Left lung (tissue), 10 donors: ENCODE data around the gene CDH2. TPM values are rescaled to one million over a fixed set of nuclear protein-coding genes. Genes with fewer than 3 reads are reported as not detected.

ENCODE experiments used
- ATAC-seq: fragments of 200-7000 bp; cut with Tn5 transposase; one replicate; pipeline ENCODE4 v1.9.1; 2020; ENCODE audit warnings: moderate library complexity
- DNase-seq, 4 donors: peaks; one replicate each; pipeline ENCODE4 v3.0.0-alpha.2; 2013 to 2020
- H3K27ac ChIP-seq, 2 donors: fragments of 200-600 bp; sonication (generic) in 1 of 2; one replicate each; pipeline versions ENCODE4 v1.5.0 to v1.8.0; 2020 to 2021
- H3K27me3 ChIP-seq, 2 donors: fragments of 200-600 bp; sonication (generic) in 1 of 2; one replicate each; pipeline versions ENCODE4 v1.5.0 to v1.8.0; 2020 to 2021
- H3K36me3 ChIP-seq, 2 donors: fragments of 200-600 bp; sonication (generic) in 1 of 2; one replicate each; pipeline versions ENCODE4 v1.5.0 to v1.8.0; 2020 to 2021
- H3K4me1 ChIP-seq, 2 donors: fragments of 200-600 bp; one replicate each; pipeline ENCODE4 v1.8.0; 2021
- H3K4me3 ChIP-seq, 2 donors: fragments of 200-600 bp; sonication (generic) in 1 of 2; one replicate each; pipeline versions ENCODE4 v1.5.0 to v1.8.0; 2020 to 2021; ENCODE audit warnings: mild to moderate bottlenecking in 1 of 2
- H3K9me3 ChIP-seq, 2 donors: fragments of 200-600 bp; sonication (generic) in 1 of 2; one replicate each; pipeline versions ENCODE4 v1.5.0 to v1.8.0; 2020 to 2021
- intact Hi-C, 2 donors: fragments of 100-400 bp; cut with DNase I; formaldehyde crosslinking; loops; one replicate each; pipeline versions ENCODE4 v1.11.2 to v1.14.2; 2022
- polyA plus RNA-seq, 6 donors: library from polyadenylated mRNA; unstranded; fragments of 120-200 nt; gene quantifications; one replicate each; pipeline ENCODE4 v1.2.1, GENCODE V29; 2013; ENCODE audit not compliant: insufficient read length in 6 of 6
- total RNA-seq, 2 donors: library from RNA; stranded (reverse); fragmentation: NEBNext Ultra II Directional; extraction: Animal tissue kit (Norgen Biotek cat#: 25700); gene quantifications; one replicate each; pipeline ENCODE4 v1.2.1, GENCODE V29; 2021
- TF ChIP-seq, protein P1 (sequence below), 2 donors: fragments of 200-600 bp; sonication (generic) in 1 of 2; IDR thresholded peaks; one replicate each; pipeline versions ENCODE4 v1.5.0 to v1.8.0; 2021; ENCODE audit warnings: antibody characterized with exemption in 2 of 2
- donor health status: DM: no; HTN: yes; CAD: no.
- donor health status: DM: no; HTN: no; CAD: no.

Gene CDH2
- total and polyA plus RNA-seq, 8 donors, result 1.6 to 15.0 (median 7.0) TPM

DNA sequence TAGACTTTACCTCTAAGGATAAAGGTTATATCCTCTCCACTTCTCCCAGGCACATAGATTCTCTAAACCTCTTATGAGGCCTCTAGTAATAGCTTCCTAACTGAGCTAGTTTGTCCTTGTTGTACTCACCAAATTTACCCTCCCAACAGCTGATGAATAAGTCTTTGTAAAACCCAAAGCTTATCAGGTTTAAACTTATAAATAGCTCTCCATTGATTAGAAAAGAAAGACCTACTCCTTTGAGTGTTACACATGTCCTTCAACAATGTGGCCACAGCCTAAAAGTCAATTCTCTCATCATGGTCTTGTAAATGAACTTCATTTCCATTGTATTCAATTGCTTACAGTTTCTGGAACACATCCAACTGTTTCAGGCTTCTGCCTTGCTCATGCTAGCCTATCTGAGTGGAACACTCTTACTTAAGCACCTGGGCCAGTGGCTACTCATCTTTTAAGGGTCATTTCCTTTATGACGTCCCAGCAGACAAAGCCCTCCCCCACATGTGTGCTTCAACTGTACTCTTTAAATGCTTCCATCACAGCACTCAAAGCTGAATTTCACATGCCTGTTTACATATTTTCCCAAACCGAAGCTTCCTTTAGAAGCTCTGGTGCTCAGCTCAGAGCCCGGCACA is 131.6 kb downstream of the CDH2 start:
- H3K27ac ChIP-seq, result no peak overlapping the region
- H3K36me3 ChIP-seq, result no peaks in the 10 kb centered on the region
- TF ChIP-seq, protein P1, sequence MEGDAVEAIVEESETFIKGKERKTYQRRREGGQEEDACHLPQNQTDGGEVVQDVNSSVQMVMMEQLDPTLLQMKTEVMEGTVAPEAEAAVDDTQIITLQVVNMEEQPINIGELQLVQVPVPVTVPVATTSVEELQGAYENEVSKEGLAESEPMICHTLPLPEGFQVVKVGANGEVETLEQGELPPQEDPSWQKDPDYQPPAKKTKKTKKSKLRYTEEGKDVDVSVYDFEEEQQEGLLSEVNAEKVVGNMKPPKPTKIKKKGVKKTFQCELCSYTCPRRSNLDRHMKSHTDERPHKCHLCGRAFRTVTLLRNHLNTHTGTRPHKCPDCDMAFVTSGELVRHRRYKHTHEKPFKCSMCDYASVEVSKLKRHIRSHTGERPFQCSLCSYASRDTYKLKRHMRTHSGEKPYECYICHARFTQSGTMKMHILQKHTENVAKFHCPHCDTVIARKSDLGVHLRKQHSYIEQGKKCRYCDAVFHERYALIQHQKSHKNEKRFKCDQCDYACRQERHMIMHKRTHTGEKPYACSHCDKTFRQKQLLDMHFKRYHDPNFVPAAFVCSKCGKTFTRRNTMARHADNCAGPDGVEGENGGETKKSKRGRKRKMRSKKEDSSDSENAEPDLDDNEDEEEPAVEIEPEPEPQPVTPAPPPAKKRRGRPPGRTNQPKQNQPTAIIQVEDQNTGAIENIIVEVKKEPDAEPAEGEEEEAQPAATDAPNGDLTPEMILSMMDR (IDR thresholded peaks at IDR 0.05), result no peak
- ATAC-seq (peak; percentile 81), DNase-seq (peak in 1 of 4 donors; percentile 11)
- H3K4me3 ChIP-seq, result no peak overlapping the region
- no peaks in the 10 kb centered on the region for H3K4me1 ChIP-seq
- H3K9me3 ChIP-seq, result no peaks in the 10 kb centered on the region
- intact Hi-C loops, result no loop called here
- no peaks in the 10 kb centered on the region for H3K27me3 ChIP-seq

DNA sequence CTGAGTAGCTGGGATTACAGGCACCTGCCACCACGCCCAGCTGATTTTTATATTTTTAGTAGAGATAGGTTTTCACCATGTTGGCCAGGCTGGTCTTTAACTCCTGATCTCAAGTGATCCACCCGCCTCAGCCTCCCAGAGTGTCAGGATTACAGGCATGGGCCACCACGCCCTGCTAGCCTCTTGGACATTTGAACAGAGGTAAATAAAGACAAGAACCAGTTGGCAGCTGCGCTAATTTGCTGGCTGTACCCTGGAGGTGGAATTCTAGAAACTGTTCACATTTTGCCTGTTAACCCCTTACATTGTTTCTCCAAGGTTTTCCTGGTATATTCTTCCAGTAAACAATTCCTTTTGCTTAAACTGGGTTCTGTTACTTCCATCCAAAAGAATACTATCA is 132.9 kb downstream of the CDH2 start:
- H3K4me1 ChIP-seq, result no peaks in the 10 kb centered on the region
- DNase-seq (peak in 1 of 4 donors; percentile 10), ATAC-seq (no peak)
- H3K9me3 ChIP-seq, result no peaks in the 10 kb centered on the region
- H3K4me3 ChIP-seq, result no peak overlapping the region
- no peaks in the 10 kb centered on the region for H3K27me3 ChIP-seq
- intact Hi-C loops, result no loop called here
- H3K27ac ChIP-seq, result no peak overlapping the region
- no peaks in the 10 kb centered on the region for H3K36me3 ChIP-seq
- TF ChIP-seq, protein P1 (IDR thresholded peaks at IDR 0.05), result no peak

DNA sequence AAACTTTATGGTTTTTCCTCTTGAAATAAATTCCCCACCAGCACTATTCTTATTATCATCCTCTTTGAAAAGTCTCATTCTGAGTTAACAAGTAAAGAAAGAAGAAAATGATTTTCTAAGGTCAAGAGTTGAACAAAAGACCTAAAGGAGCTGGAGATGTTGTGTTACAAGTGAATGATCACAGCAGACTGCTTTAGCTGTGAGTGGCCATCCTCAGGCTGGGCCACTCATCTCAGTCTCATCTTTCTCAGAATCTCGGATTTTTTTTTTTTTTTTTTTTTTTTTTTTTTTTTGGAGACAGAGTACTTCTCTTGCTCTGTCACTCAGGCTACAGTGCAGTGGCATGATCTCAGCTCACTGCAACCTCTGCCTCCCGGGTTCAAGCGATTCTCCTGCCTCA is 133.3 kb downstream of the CDH2 start:
- intact Hi-C loops, result no loop called here
- ATAC-seq (no peak), DNase-seq (no peak)
- no peak overlapping the region for H3K27ac ChIP-seq
- H3K36me3 ChIP-seq, result no peaks in the 10 kb centered on the region
- no peaks in the 10 kb centered on the region for H3K9me3 ChIP-seq
- TF ChIP-seq, protein P1 (IDR thresholded peaks at IDR 0.05), result no peak
- H3K4me1 ChIP-seq, result no peaks in the 10 kb centered on the region
- no peaks in the 10 kb centered on the region for H3K27me3 ChIP-seq
- no peak overlapping the region for H3K4me3 ChIP-seq

DNA sequence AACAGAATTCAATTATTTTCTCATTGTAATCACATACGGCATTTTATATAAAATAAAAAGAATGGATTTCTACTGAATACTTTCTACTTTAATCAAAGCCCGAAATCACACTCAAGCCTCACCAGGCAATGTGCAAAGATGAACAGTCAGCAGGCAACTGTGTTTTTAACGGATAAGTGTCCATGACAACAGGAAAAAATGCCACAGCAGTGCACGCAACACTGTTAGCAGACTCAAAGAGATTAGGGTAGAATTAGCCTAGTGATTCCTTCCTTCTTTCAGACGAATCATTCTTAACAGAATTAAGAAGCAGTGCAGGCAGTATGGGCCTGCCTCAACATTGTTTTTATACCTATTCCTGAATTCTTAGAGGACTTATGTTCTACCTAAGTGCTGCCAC is 135.6 kb downstream of the CDH2 start:
- no peaks in the 10 kb centered on the region for H3K27me3 ChIP-seq
- intact Hi-C loops, result no loop called here
- no peak for DNase-seq
- H3K27ac ChIP-seq, result no peak overlapping the region
- H3K36me3 ChIP-seq, result no peaks in the 10 kb centered on the region
- H3K4me1 ChIP-seq, result no peaks in the 10 kb centered on the region
- no peak overlapping the region for H3K4me3 ChIP-seq
- no peaks in the 10 kb centered on the region for H3K9me3 ChIP-seq
- TF ChIP-seq, protein P1 (IDR thresholded peaks at IDR 0.05), result no peak
- ATAC-seq, result no peak

DNA sequence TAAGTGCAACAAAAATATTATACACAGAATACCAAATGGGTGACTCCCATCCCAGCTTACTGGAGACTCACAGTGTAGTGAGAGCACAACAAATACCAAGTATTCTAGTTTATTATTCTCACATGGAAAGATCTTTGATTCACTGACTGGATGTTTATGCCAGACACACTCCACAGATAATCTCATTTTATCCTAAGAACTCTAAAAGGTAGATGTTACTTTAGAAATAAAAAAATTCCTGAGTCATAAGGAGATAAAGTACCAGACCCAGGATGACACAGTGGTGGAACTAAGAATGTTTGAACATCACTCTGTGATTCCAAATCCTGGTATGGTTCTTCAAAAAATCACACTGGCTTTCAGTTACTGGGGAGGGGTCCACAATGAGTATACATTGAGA is 136.2 kb downstream of the CDH2 start:
- Histone ChIP-seq H3K4me1 (no peaks in the 10 kb centered on the region), H3K36me3 (no peaks in the 10 kb centered on the region), H3K27ac (no peak overlapping the region), H3K4me3 (no peak overlapping the region), H3K9me3 (no peaks in the 10 kb centered on the region), H3K27me3 (no peaks in the 10 kb centered on the region)
- TF ChIP-seq, protein P1 (IDR thresholded peaks at IDR 0.05), result no peak
- ATAC-seq, result no peak
- no peak for DNase-seq
- intact Hi-C loops, result no loop called here
